ENCODE data around the gene DAB1. TPM values are rescaled to one million over a fixed set of nuclear protein-coding genes. Genes with fewer than 3 reads are reported as not detected.

DAB1 gene
- total RNA-seq (ENCODE audit: unreplicated experiment) = 19.1 TPM
- long read RNA-seq, partial matches to known transcripts = 0 of 1 reads
- long read RNA-seq, other reads (novel, unspliced or antisense) = 1 of 1 reads

DNA sequence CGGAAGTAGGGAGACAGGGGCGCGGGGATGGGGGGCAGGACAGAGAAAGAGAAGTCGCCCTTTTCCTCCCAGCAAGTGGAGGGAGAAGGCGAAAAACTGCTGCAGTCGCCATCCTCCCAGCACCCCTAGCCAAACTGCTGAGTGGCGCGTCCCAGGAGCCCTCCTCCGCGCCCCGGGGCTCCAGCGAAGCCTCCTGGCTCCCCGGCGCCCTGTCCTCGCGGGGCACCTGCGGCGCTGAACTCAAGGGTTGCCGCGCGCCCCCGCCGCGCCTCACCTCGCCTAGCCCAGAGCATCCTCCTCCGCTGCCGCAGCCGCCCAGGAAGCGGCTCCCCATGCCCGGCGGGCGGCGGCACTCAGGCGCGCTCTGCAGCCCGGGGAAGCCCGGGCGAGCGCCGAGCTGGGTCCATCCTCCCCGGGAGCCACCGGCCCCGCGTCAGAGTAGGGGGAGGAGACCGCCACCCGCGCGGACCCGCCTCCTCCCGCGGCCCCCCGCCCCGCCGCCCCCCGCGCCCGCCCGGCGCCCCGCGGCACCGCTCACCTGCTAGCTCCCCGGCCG lies at the start of gene DAB1:
TSS of gene DAB1 (minus strand) at position 405 of the 556 bp plus-strand sequence. CDS start 133,030 bp downstream, outside the sequence.
- Mint-ChIP-seq H3K4me3 (ENCODE audit: unreplicated experiment) (peak within 1 kb of the TSS; percentile 99), H3K4me1 (ENCODE audit: unreplicated experiment) (peaks cover 8% of the 10 kb centered on the region), H3K27ac (ENCODE audit: unreplicated experiment) (peak within 1 kb of the TSS; percentile 26), H3K27me3 (ENCODE audit: unreplicated experiment) (no peaks in the 10 kb centered on the region), H3K36me3 (ENCODE audit: low read depth, unreplicated experiment) (no peaks in the 10 kb centered on the region), H3K9me3 (ENCODE audit: unreplicated experiment) (no peaks in the 10 kb centered on the region)
- TF ChIP-seq, protein P1, sequence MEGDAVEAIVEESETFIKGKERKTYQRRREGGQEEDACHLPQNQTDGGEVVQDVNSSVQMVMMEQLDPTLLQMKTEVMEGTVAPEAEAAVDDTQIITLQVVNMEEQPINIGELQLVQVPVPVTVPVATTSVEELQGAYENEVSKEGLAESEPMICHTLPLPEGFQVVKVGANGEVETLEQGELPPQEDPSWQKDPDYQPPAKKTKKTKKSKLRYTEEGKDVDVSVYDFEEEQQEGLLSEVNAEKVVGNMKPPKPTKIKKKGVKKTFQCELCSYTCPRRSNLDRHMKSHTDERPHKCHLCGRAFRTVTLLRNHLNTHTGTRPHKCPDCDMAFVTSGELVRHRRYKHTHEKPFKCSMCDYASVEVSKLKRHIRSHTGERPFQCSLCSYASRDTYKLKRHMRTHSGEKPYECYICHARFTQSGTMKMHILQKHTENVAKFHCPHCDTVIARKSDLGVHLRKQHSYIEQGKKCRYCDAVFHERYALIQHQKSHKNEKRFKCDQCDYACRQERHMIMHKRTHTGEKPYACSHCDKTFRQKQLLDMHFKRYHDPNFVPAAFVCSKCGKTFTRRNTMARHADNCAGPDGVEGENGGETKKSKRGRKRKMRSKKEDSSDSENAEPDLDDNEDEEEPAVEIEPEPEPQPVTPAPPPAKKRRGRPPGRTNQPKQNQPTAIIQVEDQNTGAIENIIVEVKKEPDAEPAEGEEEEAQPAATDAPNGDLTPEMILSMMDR (IDR thresholded peaks at IDR 0.05; ENCODE audit: unreplicated experiment) = no peak
- no peak for DNase-seq (ENCODE audit: low spot score)

- H3K27ac Mint-ChIP-seq (ENCODE audit: unreplicated experiment) = no peak overlapping the region
Measured at GRCh38 chr1:57473448-57473847, 49.6 kb upstream of the DAB1 start.

DNA sequence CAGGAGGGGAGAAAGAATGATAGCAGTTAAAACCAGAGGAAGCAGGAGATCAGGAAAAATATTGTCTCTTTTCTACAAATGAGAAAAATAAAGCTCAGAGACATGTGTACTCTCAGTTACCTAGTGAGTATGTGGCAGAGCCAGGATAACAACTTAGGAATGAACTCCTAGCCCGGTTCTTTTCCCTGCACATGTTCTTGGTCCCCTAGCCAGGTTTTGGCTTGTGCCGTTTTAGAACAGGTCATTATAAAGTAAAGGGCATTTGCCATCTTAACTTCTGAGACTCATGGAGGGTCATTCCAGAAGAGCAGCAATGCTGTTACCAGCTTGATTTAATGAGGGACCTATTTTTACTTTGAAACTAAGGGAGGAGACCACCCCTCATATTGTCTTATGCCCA lies 48.1 kb upstream of the DAB1 start:
- H3K9me3 Mint-ChIP-seq (ENCODE audit: unreplicated experiment) = no peaks in the 10 kb centered on the region
- H3K4me3 Mint-ChIP-seq (ENCODE audit: unreplicated experiment) = no peak overlapping the region
- TF ChIP-seq, protein P1 (IDR thresholded peaks at IDR 0.05; ENCODE audit: unreplicated experiment) = no peak
- no peaks in the 10 kb centered on the region for H3K27me3 Mint-ChIP-seq (ENCODE audit: unreplicated experiment)
- H3K27ac Mint-ChIP-seq (ENCODE audit: unreplicated experiment) = no peak overlapping the region
- no peaks in the 10 kb centered on the region for H3K36me3 Mint-ChIP-seq (ENCODE audit: low read depth, unreplicated experiment)
- no peak for DNase-seq (ENCODE audit: low spot score)
- H3K4me1 Mint-ChIP-seq (ENCODE audit: unreplicated experiment) = no peaks in the 10 kb centered on the region

More at GRCh38 chr1:57473448-57473847, 49.6 kb upstream of the DAB1 start:
- no peak for DNase-seq (ENCODE audit: low spot score)
- no peaks in the 10 kb centered on the region for H3K36me3 Mint-ChIP-seq (ENCODE audit: low read depth, unreplicated experiment)
- TF ChIP-seq, protein P1 (IDR thresholded peaks at IDR 0.05; ENCODE audit: unreplicated experiment) = no peak
- no peaks in the 10 kb centered on the region for H3K27me3 Mint-ChIP-seq (ENCODE audit: unreplicated experiment)
- no peaks in the 10 kb centered on the region for H3K9me3 Mint-ChIP-seq (ENCODE audit: unreplicated experiment)
- no peaks in the 10 kb centered on the region for H3K4me1 Mint-ChIP-seq (ENCODE audit: unreplicated experiment)
- no peak overlapping the region for H3K4me3 Mint-ChIP-seq (ENCODE audit: unreplicated experiment)

GRCh38 chr1:57470036-57470435 lies 46.2 kb upstream of the DAB1 start:
- no peak overlapping the region for H3K4me3 Mint-ChIP-seq (ENCODE audit: unreplicated experiment)
- no peaks in the 10 kb centered on the region for H3K4me1 Mint-ChIP-seq (ENCODE audit: unreplicated experiment)
- H3K27me3 Mint-ChIP-seq (ENCODE audit: unreplicated experiment) = no peaks in the 10 kb centered on the region
- no peak overlapping the region for H3K27ac Mint-ChIP-seq (ENCODE audit: unreplicated experiment)
- H3K9me3 Mint-ChIP-seq (ENCODE audit: unreplicated experiment) = no peaks in the 10 kb centered on the region
- TF ChIP-seq, protein P1 (IDR thresholded peaks at IDR 0.05; ENCODE audit: unreplicated experiment) = no peak
- no peak for DNase-seq (ENCODE audit: low spot score)
- no peaks in the 10 kb centered on the region for H3K36me3 Mint-ChIP-seq (ENCODE audit: low read depth, unreplicated experiment)

- no peak for DNase-seq (ENCODE audit: low spot score)
- no peaks in the 10 kb centered on the region for H3K27me3 Mint-ChIP-seq (ENCODE audit: unreplicated experiment)
- H3K4me3 Mint-ChIP-seq (ENCODE audit: unreplicated experiment) = no peak overlapping the region
- no peaks in the 10 kb centered on the region for H3K36me3 Mint-ChIP-seq (ENCODE audit: low read depth, unreplicated experiment)
- H3K4me1 Mint-ChIP-seq (ENCODE audit: unreplicated experiment) = no peaks in the 10 kb centered on the region
- no peak overlapping the region for H3K27ac Mint-ChIP-seq (ENCODE audit: unreplicated experiment)
- TF ChIP-seq, protein P1 (IDR thresholded peaks at IDR 0.05; ENCODE audit: unreplicated experiment) = no peak
- H3K9me3 Mint-ChIP-seq (ENCODE audit: unreplicated experiment) = no peaks in the 10 kb centered on the region
Measured at GRCh38 chr1:57468641-57469523, 45.0 kb upstream of the DAB1 start.

Data from endothelial cell (in vitro differentiated cells).